GM10248 (cell line): ENCODE measurements around the gene CD99.
"Not testable (repeated sequence)": the region's sequence is repeated elsewhere in the genome, so short reads cannot be mapped to it uniquely, and the experiment has no call there.

ENCODE experiments used
- CTCF ChIA-PET: fragments of 300-600 bp; sonication (Branson Sonifier 250); formaldehyde crosslinking; extraction: SDS; loops from one replicate; lab custom pipeline; 2021; ENCODE audit warnings: antibody characterized with exemption; lab: Yijun Ruan, JAX
- POLR2A ChIA-PET: fragments of 350-650 bp; sonication (Branson Sonifier 250); formaldehyde crosslinking; extraction: SDS; loops from one replicate; lab custom pipeline; 2020; ENCODE audit warnings: antibody characterized with exemption; lab: Yijun Ruan, JAX
- DNase-seq: peaks from one replicate; pipeline ENCODE4 v3.0.0; 2012; ENCODE audit errors: extremely low spot score
- TF ChIP-seq, protein P1 (sequence below): IDR thresholded peaks from 2 replicates; pipeline ENCODE4 v1.5.1; 2012; ENCODE audit warnings: mild to moderate bottlenecking, low read depth; ENCODE audit errors: extremely low read depth, missing control alignments, control extremely low read depth

Gene CD99

DNA sequence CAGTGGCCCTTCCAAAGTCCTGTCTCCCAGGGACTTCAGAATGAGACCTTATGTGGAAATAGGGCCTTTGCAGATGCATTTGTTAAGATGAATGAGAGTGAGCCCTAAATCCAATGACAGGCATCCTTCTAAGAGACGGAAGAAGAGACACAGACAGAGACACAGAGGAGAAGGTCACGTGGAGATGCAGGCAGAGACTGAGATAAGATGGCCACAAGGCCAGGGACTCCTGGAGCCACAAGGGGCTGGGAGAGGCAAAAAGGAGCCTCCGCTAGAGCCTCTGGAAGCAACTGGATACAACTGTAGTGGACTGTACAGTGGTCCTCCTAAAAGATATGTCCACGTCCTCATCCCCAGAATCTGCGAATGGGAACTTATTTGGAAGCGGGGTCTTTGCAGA is 19.0 kb upstream of the CD99 start:
- POLR2A ChIA-PET, result no interaction called here
- no peak for DNase-seq
- TF ChIP-seq, protein P1, sequence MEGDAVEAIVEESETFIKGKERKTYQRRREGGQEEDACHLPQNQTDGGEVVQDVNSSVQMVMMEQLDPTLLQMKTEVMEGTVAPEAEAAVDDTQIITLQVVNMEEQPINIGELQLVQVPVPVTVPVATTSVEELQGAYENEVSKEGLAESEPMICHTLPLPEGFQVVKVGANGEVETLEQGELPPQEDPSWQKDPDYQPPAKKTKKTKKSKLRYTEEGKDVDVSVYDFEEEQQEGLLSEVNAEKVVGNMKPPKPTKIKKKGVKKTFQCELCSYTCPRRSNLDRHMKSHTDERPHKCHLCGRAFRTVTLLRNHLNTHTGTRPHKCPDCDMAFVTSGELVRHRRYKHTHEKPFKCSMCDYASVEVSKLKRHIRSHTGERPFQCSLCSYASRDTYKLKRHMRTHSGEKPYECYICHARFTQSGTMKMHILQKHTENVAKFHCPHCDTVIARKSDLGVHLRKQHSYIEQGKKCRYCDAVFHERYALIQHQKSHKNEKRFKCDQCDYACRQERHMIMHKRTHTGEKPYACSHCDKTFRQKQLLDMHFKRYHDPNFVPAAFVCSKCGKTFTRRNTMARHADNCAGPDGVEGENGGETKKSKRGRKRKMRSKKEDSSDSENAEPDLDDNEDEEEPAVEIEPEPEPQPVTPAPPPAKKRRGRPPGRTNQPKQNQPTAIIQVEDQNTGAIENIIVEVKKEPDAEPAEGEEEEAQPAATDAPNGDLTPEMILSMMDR, result no peak

DNA sequence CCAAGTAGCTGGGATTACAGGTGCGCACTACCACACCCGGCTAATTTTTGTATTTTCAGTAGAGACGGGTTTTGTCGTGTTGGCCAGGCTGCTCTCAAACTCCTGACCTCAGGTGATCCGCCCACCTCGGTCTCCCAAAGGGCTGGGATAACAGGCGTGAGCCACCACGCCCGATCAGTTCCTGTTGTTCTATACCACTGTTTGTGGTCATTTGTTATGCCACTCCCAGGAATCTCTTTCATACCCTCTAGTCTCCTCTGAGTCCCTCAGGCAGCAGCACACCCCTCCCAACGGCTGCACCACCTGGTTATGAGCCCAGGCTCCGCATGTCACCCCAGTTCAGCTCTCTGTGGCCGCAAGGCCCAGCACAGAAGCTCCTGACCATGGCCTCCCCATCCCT is 17.5 kb upstream of the CD99 start:
- TF ChIP-seq, protein P1, result no peak
- ChIA-PET CTCF (no interaction called here), POLR2A (no interaction called here)
- no peak for DNase-seq

More for the DNA sequence above, 19.0 kb upstream of the CD99 start:
- CTCF ChIA-PET, result no interaction called here

DNA sequence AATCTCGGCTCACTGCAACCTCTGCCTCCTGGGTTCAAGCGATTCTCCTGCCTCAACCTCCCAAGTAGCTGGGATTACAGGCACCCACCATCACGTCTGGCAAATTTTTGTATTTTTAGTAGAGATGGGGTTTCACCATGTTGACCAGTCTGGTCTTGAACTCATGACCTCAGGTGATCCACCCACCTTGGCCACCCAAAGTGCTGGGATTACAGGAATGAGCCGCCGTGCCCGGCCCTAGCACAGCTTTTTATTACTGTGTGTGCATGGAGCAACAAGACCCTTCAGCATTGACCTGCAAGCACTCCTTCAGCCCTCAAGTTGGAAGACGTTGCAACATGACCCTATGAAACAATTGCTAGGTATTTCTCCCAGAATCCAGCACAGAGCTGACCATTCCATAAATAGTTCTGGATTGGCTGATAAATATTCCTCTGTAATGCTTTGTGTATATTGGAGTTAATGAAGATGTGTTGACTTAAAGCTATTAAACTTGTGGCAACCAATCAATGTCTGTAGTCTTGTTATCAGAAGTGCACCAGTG is 15.4 kb upstream of the CD99 start:
- DNase-seq, POLR2A ChIA-PET, CTCF ChIA-PET: not testable (repeated sequence)

DNA sequence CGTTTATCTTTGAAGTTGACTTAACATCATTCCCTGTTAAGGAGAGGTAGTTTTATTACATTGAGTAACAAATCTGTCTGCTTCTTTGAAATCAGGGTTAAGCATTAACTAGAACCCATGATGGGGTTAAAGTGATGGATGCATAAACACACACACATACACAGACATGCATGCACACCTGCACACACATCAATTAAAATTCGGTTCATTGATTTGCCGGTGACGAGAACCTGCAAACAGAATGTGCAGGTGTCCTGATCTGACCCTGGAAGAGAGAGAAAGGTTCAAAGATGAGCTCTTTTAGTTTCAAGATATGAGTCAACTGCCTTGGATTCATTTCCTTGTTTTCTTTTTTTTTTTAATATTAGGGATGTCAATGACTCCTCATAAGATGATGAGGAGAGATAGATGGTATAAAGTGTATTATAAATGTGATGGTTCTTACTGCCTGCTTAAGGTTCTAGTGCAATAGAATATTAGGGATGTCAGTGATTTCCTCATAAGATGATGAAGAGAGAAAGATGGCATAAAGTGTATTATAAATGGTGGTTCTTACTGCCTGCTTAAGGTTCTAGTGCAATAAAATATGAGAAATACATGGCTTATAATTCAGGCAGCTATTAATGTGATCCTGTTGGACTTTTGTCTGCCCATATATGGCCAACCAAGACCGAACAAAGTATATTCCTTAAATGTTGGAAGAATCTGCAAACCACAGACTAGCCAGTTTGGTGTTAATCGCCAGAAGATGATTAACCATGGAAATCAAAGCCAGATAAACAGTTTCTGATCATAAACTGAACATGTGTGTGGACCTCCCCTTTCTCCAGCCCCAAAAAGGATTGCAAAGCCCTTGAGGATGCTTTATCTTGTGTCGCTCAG is 14.1 kb upstream of the CD99 start:
- ChIA-PET POLR2A (no interaction called here), CTCF (no interaction called here)
- DNase-seq, result no peak
- TF ChIP-seq, protein P1, result no peak

DNA sequence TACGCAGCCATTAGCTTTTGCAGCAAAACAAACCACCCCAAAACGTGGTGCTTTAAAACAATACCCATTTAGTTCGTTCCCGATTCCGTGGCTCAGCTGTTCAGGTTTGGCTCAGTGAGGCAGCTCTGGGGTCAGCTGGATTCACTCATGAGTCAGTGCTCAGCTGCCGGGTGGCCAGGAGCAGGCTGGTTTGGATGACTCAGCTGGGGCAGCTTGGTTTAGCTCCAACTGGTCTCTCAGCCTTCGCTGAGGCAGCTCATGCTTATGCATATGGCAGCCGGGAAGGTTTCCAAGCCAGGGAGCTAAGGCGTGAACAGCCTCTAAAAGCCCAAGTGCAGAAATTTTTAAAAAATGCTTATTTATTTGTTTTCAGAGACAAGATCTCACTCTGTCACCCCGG is 13.3 kb upstream of the CD99 start:
- TF ChIP-seq, protein P1, result no peak
- POLR2A ChIA-PET, result no interaction called here
- CTCF ChIA-PET, result no interaction called here
- no peak for DNase-seq

DNA sequence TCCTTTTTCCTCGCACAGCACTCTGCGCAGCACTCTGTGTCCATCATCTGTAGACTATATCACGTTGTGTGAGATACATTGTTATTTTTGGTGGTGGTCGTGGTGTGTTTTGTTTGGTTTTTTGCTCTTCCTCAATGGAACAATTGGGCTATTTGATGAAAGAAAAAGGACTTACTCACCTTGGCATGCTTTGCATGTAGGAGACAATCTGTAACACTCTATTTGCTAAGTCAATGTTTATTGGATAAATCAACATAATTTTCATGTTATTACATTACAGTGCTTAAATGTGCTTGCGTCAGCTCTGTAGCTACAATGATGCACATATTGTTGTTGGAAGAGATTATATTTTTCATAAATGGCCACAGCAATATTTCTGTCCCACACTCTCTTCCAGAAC is 12.5 kb upstream of the CD99 start:
- POLR2A ChIA-PET, result no interaction called here
- no peak for DNase-seq
- TF ChIP-seq, protein P1, result no peak
- CTCF ChIA-PET, result no interaction called here
